Measurements from ENCODE around the gene ERFE. TPM values are rescaled to one million over a fixed set of nuclear protein-coding genes. Genes with fewer than 3 reads are reported as not detected.

ERFE gene
- total RNA-seq, 1 donor from 2014 or later = not detected

DNA sequence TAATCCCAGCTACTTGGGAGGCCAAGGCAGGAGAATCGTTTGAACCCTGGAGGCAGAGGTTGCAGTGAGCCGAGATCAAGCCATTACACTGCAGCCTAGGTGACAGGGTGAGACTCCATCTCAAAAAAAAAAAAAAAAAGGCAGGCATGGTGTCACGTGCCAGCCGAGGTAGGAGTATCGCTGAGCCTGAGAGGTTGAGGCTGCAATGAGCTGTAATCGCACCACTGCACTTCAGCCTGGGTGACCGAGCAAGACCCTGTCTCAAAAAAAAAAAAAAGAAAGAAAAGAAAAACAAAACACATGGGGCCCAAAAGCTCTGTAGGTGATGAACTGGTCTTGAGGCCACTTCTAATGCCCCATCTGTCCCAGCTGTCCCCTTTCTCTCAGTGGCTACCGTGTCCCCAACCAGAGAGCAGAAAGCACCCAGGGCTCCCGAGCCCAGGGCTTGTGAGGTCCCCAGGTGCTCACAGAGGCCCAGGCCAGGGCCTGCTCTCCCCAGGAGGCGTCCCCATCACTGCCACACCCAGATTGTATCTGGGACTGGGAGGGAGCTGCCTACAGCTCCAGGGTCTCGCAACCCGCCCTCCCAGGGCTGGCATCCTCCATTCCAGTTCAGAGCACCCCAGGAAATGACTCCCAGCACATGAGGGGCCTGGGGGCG lies 11.8 kb upstream of the ERFE start:
- Mint-ChIP-seq H3K9me3 (no peaks in the 10 kb centered on the region), H3K36me3 (ENCODE audit: low read depth) (no peaks in the 10 kb centered on the region), H3K27me3 (no peaks in the 10 kb centered on the region), H3K4me1 (no peaks in the 10 kb centered on the region), H3K4me3 (no peak overlapping the region), H3K27ac (no peak overlapping the region)
- POLR2A ChIA-PET = no interaction called here
- DNase-seq (no peak), ATAC-seq (ENCODE audit: low read depth) (no peak)
- TF ChIP-seq, protein P1, sequence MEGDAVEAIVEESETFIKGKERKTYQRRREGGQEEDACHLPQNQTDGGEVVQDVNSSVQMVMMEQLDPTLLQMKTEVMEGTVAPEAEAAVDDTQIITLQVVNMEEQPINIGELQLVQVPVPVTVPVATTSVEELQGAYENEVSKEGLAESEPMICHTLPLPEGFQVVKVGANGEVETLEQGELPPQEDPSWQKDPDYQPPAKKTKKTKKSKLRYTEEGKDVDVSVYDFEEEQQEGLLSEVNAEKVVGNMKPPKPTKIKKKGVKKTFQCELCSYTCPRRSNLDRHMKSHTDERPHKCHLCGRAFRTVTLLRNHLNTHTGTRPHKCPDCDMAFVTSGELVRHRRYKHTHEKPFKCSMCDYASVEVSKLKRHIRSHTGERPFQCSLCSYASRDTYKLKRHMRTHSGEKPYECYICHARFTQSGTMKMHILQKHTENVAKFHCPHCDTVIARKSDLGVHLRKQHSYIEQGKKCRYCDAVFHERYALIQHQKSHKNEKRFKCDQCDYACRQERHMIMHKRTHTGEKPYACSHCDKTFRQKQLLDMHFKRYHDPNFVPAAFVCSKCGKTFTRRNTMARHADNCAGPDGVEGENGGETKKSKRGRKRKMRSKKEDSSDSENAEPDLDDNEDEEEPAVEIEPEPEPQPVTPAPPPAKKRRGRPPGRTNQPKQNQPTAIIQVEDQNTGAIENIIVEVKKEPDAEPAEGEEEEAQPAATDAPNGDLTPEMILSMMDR (IDR thresholded peaks at IDR 0.05) = no peak
- intact Hi-C loops (cut with micrococcal nuclease) = no loop called here
- CTCF ChIA-PET = no interaction called here

DNA sequence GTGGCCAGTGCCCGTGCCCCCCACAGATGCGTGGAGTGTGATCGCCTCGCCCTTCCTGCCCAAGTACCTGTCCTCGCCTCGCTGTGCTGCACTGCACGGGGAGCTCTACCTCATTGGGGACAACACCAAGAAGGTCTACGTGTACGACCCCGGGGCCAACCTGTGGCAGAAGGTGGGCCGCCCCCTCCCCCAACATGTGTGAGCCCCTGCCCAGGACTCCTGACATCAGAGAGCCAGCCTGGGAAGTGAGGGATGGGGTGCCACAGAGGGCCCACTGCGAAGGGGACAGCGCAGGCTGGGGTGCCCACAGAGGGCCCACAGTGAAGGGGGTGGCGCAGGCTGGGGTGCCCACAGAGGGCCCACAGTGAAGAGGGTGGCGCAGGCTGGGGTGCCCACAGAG lies 9.8 kb upstream of the ERFE start:
- TF ChIP-seq, protein P1 (IDR thresholded peaks at IDR 0.05) = no peak
- Mint-ChIP-seq H3K27me3 (no peaks in the 10 kb centered on the region), H3K27ac (no peak overlapping the region), H3K4me3 (no peak overlapping the region), H3K4me1 (no peaks in the 10 kb centered on the region), H3K9me3 (no peaks in the 10 kb centered on the region), H3K36me3 (ENCODE audit: low read depth) (no peaks in the 10 kb centered on the region)
- no peak for DNase-seq
- intact Hi-C loops (cut with micrococcal nuclease) = no loop called here
- no peak for ATAC-seq (ENCODE audit: low read depth)
- CTCF ChIA-PET = no interaction called here
- POLR2A ChIA-PET = no interaction called here

DNA sequence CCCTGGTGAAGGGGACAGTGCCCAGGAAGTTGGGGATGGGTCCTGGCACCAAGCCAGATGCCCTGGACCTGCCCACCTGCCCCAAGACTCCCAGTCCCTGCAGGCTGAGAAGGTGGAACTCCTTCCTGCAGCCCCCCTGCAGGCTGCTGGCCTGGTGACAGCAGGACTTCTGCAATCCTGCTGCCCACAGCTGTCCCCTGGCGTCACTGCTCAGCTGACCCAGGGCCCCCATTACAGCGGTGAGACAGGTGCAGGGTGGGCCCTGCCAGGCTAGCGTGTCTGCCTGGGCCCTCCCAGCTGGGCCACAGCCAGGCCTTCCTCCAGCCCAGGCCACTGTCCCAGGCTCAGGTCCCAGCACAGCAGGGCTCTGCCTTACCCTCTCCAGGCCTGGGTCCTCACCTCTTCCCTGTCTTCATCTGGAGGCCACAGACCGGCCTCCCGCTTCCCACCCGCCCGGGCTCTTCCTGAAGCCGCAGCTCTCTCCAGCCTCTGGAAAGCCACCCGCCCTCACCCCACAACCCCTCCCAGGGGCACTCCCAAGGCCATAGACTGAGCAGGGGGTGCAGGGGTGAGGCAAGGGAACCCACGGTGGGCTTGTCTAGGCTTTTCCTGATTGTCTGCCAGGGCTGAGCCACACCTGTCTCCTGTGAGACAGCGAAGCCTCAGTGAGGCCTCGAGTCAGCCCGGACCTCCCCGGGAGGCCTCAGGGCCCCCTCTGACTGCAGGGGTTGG lies 8.8 kb upstream of the ERFE start:
- ChIA-PET CTCF (no interaction called here), POLR2A (no interaction called here)
- Mint-ChIP-seq H3K4me1 (no peaks in the 10 kb centered on the region), H3K27ac (no peak overlapping the region), H3K36me3 (ENCODE audit: low read depth) (no peaks in the 10 kb centered on the region), H3K27me3 (no peaks in the 10 kb centered on the region), H3K9me3 (no peaks in the 10 kb centered on the region), H3K4me3 (no peak overlapping the region)
- TF ChIP-seq, protein P1 (IDR thresholded peaks at IDR 0.05) = no peak
- intact Hi-C loops (cut with micrococcal nuclease) = no loop called here
- ATAC-seq (ENCODE audit: low read depth) = no peak
- no peak for DNase-seq

DNA sequence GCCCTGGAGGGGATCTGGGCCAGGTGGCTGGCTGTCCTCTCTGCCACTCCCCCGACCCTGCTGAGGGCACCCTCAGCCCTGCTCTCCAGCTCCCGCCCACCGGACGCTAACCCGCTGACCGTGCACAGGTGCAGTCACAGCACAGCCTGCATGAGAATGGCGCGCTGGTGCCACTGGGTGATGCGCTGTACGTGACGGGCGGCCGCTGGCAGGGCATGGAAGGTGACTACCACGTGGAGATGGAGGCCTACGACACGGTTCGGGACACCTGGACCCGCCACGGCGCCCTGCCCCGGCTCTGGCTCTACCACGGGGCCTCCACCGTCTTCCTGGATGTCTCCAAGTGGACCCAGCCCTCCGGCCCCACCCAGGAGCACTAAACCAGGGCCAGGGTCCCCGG lies 8.1 kb upstream of the ERFE start:
- intact Hi-C loops (cut with micrococcal nuclease) = no loop called here
- TF ChIP-seq, protein P1 (IDR thresholded peaks at IDR 0.05) = no peak

DNA sequence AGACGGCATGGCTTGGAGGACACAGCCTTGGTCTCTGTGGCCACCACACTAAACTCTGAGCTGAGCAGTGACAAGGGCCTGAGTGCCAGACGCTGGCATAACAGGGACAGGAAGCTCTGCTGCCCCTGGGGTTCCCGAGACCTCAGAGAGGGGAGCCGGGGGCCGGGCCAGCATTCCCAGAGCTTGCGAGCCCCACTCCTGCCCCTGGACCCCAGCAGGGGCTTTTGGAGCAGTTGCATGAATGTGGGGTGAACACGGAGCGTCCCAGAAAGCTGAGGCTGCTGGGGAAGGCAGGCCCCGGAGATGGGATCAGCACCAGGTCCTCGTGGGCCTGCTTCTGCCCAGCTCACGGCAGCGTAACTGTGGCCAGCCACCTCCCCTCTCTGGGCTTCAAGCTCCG lies 7.6 kb upstream of the ERFE start:
- DNase-seq = no peak
- H3K4me3 Mint-ChIP-seq = no peak overlapping the region
- H3K27ac Mint-ChIP-seq = no peak overlapping the region
- TF ChIP-seq, protein P1 (IDR thresholded peaks at IDR 0.05) = no peak
- H3K27me3 Mint-ChIP-seq = no peaks in the 10 kb centered on the region
- intact Hi-C loops (cut with micrococcal nuclease) = no loop called here
- H3K9me3 Mint-ChIP-seq = no peaks in the 10 kb centered on the region
- ChIA-PET POLR2A (no interaction called here), CTCF (no interaction called here)
- no peaks in the 10 kb centered on the region for H3K4me1 Mint-ChIP-seq
- no peak for ATAC-seq (ENCODE audit: low read depth)
- H3K36me3 Mint-ChIP-seq (ENCODE audit: low read depth) = no peaks in the 10 kb centered on the region

More for the DNA sequence above, 8.1 kb upstream of the ERFE start:
- ATAC-seq (ENCODE audit: low read depth) (no peak), DNase-seq (no peak)
- H3K27ac Mint-ChIP-seq = no peak overlapping the region
- H3K4me3 Mint-ChIP-seq = no peak overlapping the region
- no peaks in the 10 kb centered on the region for H3K4me1 Mint-ChIP-seq
- ChIA-PET POLR2A (no interaction called here), CTCF (no interaction called here)
- no peaks in the 10 kb centered on the region for H3K9me3 Mint-ChIP-seq
- no peaks in the 10 kb centered on the region for H3K36me3 Mint-ChIP-seq (ENCODE audit: low read depth)
- H3K27me3 Mint-ChIP-seq = no peaks in the 10 kb centered on the region
